HepG2 (cell line): Measurements from ENCODE around the gene ADAMTS2. TPM values are rescaled to one million over a fixed set of nuclear protein-coding genes. Genes with fewer than 3 reads are reported as not detected.

Source experiments
- GPN1 ChIP-seq: sonication (generic); formaldehyde crosslinking; IDR thresholded peaks from 2 replicates; pipeline ENCODE4 v1.5.1; 2020; ENCODE audit warnings: missing genetic modification reagents, borderline replicate concordance
- KDM5B ChIP-seq: sonication (generic); formaldehyde crosslinking; IDR thresholded peaks from 2 replicates; pipeline ENCODE4 v1.4.0; 2020; ENCODE audit warnings: missing genetic modification reagents, mild to moderate bottlenecking, borderline replicate concordance
- MAZ ChIP-seq, 2 experiments: sonication (generic) in 1 of 2; formaldehyde crosslinking in 1 of 2; IDR thresholded peaks; 2 replicates each; pipeline versions ENCODE4 v1.5.0 to v1.6.1; 2012 to 2020; ENCODE audit warnings: low read depth in 2 of 2, mild to moderate bottlenecking in 2 of 2, borderline replicate concordance in 1 of 2, improper control_type of control experiment in 1 of 2, low read length in 1 of 2, missing genetic modification reagents in 1 of 2, moderate library complexity in 1 of 2
- MLLT10 ChIP-seq: sonication (generic); formaldehyde crosslinking; IDR thresholded peaks from 2 replicates; pipeline ENCODE4 v1.4.0; 2020; ENCODE audit warnings: missing genetic modification reagents
- NFAT5 ChIP-seq: sonication (generic); formaldehyde crosslinking; IDR thresholded peaks from 2 replicates; pipeline ENCODE4 v1.4.0; 2020; ENCODE audit warnings: missing genetic modification reagents
- SALL2 ChIP-seq: sonication (generic); formaldehyde crosslinking; IDR thresholded peaks from 2 replicates; pipeline ENCODE4 v1.8.1; 2023; ENCODE audit warnings: mild to moderate bottlenecking, missing genetic modification reagents, inconsistent platforms
- SOX13 ChIP-seq, 3 experiments: fragments of 450-650 bp in 1 of 3; sonication (generic) in 1 of 3; formaldehyde crosslinking in 1 of 3; IDR thresholded peaks in 2 of 3; conservative IDR thresholded peaks in 1 of 3; 2 replicates each; pipeline versions ENCODE4 v1.5.0 to v1.6.1; 2016 to 2020; ENCODE audit warnings: antibody characterized with exemption in 1 of 3, mild to moderate bottlenecking in 1 of 3, missing compliant biosample characterization in 1 of 3, missing genetic modification reagents in 1 of 3, moderate library complexity in 1 of 3
- ZBTB40 ChIP-seq, 2 experiments: fragments of 450-650 bp in 1 of 2; sonication (generic) in 1 of 2; formaldehyde crosslinking in 1 of 2; IDR thresholded peaks; 2 replicates each; pipeline versions ENCODE4 v1.6.1 to v1.8.0; 2016 to 2022; ENCODE audit warnings: antibody characterized with exemption in 1 of 2, mild to moderate bottlenecking in 1 of 2, missing genetic modification reagents in 1 of 2
- ZFY ChIP-seq: sonication (generic); formaldehyde crosslinking; IDR thresholded peaks from 2 replicates; pipeline ENCODE4 v1.4.0; 2020; ENCODE audit warnings: missing genetic modification reagents
- ZIK1 ChIP-seq: sonication (generic); formaldehyde crosslinking; IDR thresholded peaks from 2 replicates; pipeline ENCODE4 v1.5.0; 2020; ENCODE audit warnings: mild to moderate bottlenecking, low read depth, missing genetic modification reagents, borderline replicate concordance
- ZNF20 ChIP-seq: sonication (generic); formaldehyde crosslinking; IDR thresholded peaks from 2 replicates; pipeline ENCODE4 v1.4.0; 2020; ENCODE audit warnings: mild to moderate bottlenecking, moderate library complexity, missing genetic modification reagents
- ZNF512 ChIP-seq: sonication (generic); formaldehyde crosslinking; IDR thresholded peaks from 2 replicates; pipeline ENCODE4 v1.4.0; 2020; ENCODE audit warnings: mild to moderate bottlenecking, missing genetic modification reagents
- polyA plus RNA-seq, 8 experiments: library from polyadenylated mRNA; depleted of rRNA in 3 of 8; stranded (reverse) in 7 of 8; unstranded in 1 of 8; fragments of >200 nt; fragmentation: Illumina TruSeq in 4 of 8; extraction: Trizol in 4 of 8; gene quantifications; 2 replicates each; pipeline versions ENCODE4 v1.2.1 to v1.2.3, GENCODE V29; 2011 to 2016; ENCODE audit warnings: low read depth in 4 of 8, missing spikeins in 1 of 8, mixed read lengths in 1 of 8; ENCODE audit not compliant: insufficient read depth in 1 of 8
- total RNA-seq, 5 experiments: library from RNA; depleted of rRNA; stranded (reverse); fragments of >200 nt; fragmentation: Illumina TruSeq; extraction: Trizol; gene quantifications; 2 replicates each; pipeline ENCODE4 v1.2.3, GENCODE V29; 2016; ENCODE audit warnings: low read depth in 1 of 5

The ADAMTS2 gene
- total and polyA plus RNA-seq, 2 of the 13 experiments (the other 11 are each of a cell fraction or from before 2014, with no cell fraction given) = 0.24 to 3.5 TPM

GRCh38 chr5:179185941-179186411, 159.3 kb downstream of the ADAMTS2 start (continued):
- TF ChIP-seq SALL2 (CRISPR knock-in tag) = no peak
- no peak for TF ChIP-seq NFAT5 (CRISPR knock-in tag)
- TF ChIP-seq SOX13 (IDR thresholded peaks at IDR 0.05) = no peak
- no peak for TF ChIP-seq SOX13 (CRISPR knock-in tag; conservative IDR thresholded peaks at IDR 0.05 in 1 of 2, IDR thresholded peaks at IDR 0.05 in 1 of 2)
- no peak for TF ChIP-seq ZNF20 (CRISPR knock-in tag)
- TF ChIP-seq ZNF512 (CRISPR knock-in tag) = no peak
- peak; percentile 66 for TF ChIP-seq ZFY (CRISPR knock-in tag)
- no peak for TF ChIP-seq KDM5B (CRISPR knock-in tag)
- TF ChIP-seq ZBTB40 (IDR thresholded peaks at IDR 0.05) = no peak
- TF ChIP-seq ZBTB40 (CRISPR knock-in tag; IDR thresholded peaks at IDR 0.05) = no peak
- TF ChIP-seq GPN1 (CRISPR knock-in tag) = no peak
- no peak for TF ChIP-seq MLLT10 (CRISPR knock-in tag)
- TF ChIP-seq MAZ (IDR thresholded peaks at IDR 0.05; ENCODE audit: borderline replicate concordance, low read depth, low read length) = no peak
- no peak for TF ChIP-seq MAZ (CRISPR knock-in tag; IDR thresholded peaks at IDR 0.05; ENCODE audit: low read depth)
- no peak for TF ChIP-seq ZIK1 (CRISPR knock-in tag)
